SK-N-SH treated with all-trans-retinoic acid at 6 μM for 48 hours (cell line): ENCODE results near the gene SMTNL2.

Experiments
- ARNTL ChIP-seq: fragments of 450-650 bp; formaldehyde crosslinking; IDR thresholded peaks from 2 replicates; pipeline ENCODE4 v1.5.0; 2020; ENCODE audit warnings: low read depth, mild to moderate bottlenecking, moderate library complexity, borderline replicate concordance
- CSDC2 ChIP-seq: fragments of 250-450 bp; sonication (Bioruptor Pico); IDR thresholded peaks from 2 replicates; pipeline ENCODE4 v1.5.0; 2020; ENCODE audit warnings: mild to moderate bottlenecking, moderate library complexity
- CSRNP3 ChIP-seq: fragments of 250-450 bp; sonication (Bioruptor Pico); IDR thresholded peaks from 2 replicates; pipeline ENCODE4 v1.5.1; 2021; ENCODE audit warnings: mild to moderate bottlenecking, moderate library complexity
- ISL1 ChIP-seq: fragments of 250-450 bp; sonication (Bioruptor Pico); IDR thresholded peaks from 2 replicates; pipeline ENCODE4 v2.1.2; 2022; ENCODE audit warnings: mild to moderate bottlenecking, moderate library complexity
- OSR1 ChIP-seq: fragments of 250-450 bp; sonication (Bioruptor Pico); IDR thresholded peaks from 2 replicates; pipeline ENCODE4 v1.8.0; 2022; ENCODE audit warnings: moderate library complexity, mild to moderate bottlenecking, inconsistent platforms
- PPARA ChIP-seq: fragments of 250-450 bp; sonication (Bioruptor Pico); IDR thresholded peaks from 2 replicates; pipeline ENCODE4 v1.5.0; 2020; ENCODE audit warnings: mild to moderate bottlenecking, borderline replicate concordance
- TOX ChIP-seq: fragments of 250-450 bp; sonication (Bioruptor Pico); IDR thresholded peaks from 2 replicates; pipeline ENCODE4 v1.8.0; 2021; ENCODE audit warnings: mild to moderate bottlenecking, moderate library complexity, borderline replicate concordance
- TSHZ2 ChIP-seq: fragments of 250-450 bp; sonication (Bioruptor Pico); IDR thresholded peaks from 2 replicates; pipeline ENCODE4 v1.5.0; 2020; ENCODE audit warnings: mild to moderate bottlenecking, moderate library complexity
- ZFP3 ChIP-seq: fragments of 250-450 bp; sonication (Bioruptor Pico); IDR thresholded peaks from 2 replicates; pipeline ENCODE4 v1.5.0; 2020; ENCODE audit warnings: mild to moderate bottlenecking, moderate library complexity
- ZFP30 ChIP-seq: fragments of 450-650 bp; formaldehyde crosslinking; IDR thresholded peaks from 2 replicates; pipeline ENCODE4 v1.5.0; 2022; ENCODE audit warnings: mild to moderate bottlenecking, moderate library complexity
- ZNF565 ChIP-seq: fragments of 450-650 bp; formaldehyde crosslinking; conservative IDR thresholded peaks from 2 replicates; pipeline ENCODE4 v1.5.0; 2020; ENCODE audit warnings: low read depth, mild to moderate bottlenecking, moderate library complexity
- ZNF8 ChIP-seq: fragments of 450-650 bp; formaldehyde crosslinking; IDR thresholded peaks from 2 replicates; pipeline ENCODE4 v1.5.0; 2020; ENCODE audit warnings: mild to moderate bottlenecking, moderate library complexity
- TF ChIP-seq, protein P1 (sequence below): fragments of 250-450 bp; sonication (Bioruptor Pico); IDR thresholded peaks from 2 replicates; pipeline ENCODE4 v1.8.0; 2020; ENCODE audit warnings: mild to moderate bottlenecking, moderate library complexity, borderline replicate concordance

DNA sequence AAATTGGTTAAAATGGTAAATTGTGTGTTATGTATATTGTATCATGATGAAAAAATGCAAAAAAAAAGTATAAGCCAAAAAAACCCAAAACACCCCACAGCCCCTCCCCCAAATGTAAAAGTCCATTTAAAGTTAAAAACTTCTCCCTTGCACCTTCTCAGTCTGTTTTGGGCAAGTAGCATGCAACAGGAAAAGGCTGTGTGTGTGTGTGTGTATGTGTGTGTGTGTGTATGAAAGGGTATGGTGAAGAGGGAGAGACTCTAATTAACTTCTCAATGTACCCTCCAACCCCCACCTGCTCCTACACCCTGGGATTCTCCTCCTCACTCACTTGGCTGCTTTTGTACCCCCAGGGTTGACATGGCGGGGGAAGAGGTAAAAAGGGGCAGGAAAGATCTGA is 14.7 kb upstream of the SMTNL2 start:
- no peak for TF ChIP-seq ISL1 (CRISPR knock-in tag)
- TF ChIP-seq OSR1 (CRISPR knock-in tag), result no peak
- TF ChIP-seq, protein P1, sequence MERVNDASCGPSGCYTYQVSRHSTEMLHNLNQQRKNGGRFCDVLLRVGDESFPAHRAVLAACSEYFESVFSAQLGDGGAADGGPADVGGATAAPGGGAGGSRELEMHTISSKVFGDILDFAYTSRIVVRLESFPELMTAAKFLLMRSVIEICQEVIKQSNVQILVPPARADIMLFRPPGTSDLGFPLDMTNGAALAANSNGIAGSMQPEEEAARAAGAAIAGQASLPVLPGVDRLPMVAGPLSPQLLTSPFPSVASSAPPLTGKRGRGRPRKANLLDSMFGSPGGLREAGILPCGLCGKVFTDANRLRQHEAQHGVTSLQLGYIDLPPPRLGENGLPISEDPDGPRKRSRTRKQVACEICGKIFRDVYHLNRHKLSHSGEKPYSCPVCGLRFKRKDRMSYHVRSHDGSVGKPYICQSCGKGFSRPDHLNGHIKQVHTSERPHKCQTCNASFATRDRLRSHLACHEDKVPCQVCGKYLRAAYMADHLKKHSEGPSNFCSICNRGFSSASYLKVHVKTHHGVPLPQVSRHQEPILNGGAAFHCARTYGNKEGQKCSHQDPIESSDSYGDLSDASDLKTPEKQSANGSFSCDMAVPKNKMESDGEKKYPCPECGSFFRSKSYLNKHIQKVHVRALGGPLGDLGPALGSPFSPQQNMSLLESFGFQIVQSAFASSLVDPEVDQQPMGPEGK (CRISPR knock-in tag), result no peak
- TF ChIP-seq ZFP30 (CRISPR knock-in tag), result no peak
- TF ChIP-seq TSHZ2 (CRISPR knock-in tag), result no peak
- no peak for TF ChIP-seq PPARA (CRISPR knock-in tag)
- TF ChIP-seq ARNTL (CRISPR knock-in tag), result no peak
- no peak for TF ChIP-seq TOX (CRISPR knock-in tag)
- no peak for TF ChIP-seq CSRNP3 (CRISPR knock-in tag)
- TF ChIP-seq CSDC2 (CRISPR knock-in tag), result no peak
- TF ChIP-seq ZNF8 (CRISPR knock-in tag), result no peak
- no peak for TF ChIP-seq ZFP3 (CRISPR knock-in tag)
- TF ChIP-seq ZNF565, result no peak
